ENCODE measurements around the gene JAZF1. TPM values are rescaled to one million over a fixed set of nuclear protein-coding genes. Genes with fewer than 3 reads are reported as not detected.

JAZF1 gene
- total and polyA plus RNA-seq, 9 of the 15 experiments (the other 6 are each of a cell fraction or from before 2014, with no cell fraction given): 0.04 to 0.64 (median 0.11) TPM; not detected in 3

- FAIRE-seq (no peak), ATAC-seq (no peak), DNase-seq (ENCODE audit: extremely low read depth in 1 of 4, low spot score in 3 of 4) (no peak)
- in situ Hi-C loops (cut with MboI): no loop called here
- H3K4me3 ChIP-seq: no peak overlapping the region
- no peaks in the 10 kb centered on the region for H3K79me2 ChIP-seq (ENCODE audit: control insufficient read depth, insufficient read depth, low read length)
- no peak overlapping the region for H3K9ac ChIP-seq (ENCODE audit: insufficient read depth in 1 of 2, low read depth in 2 of 2, low read length in 2 of 2)
- H4K20me1 ChIP-seq (replicated peaks; ENCODE audit: control insufficient read depth, insufficient read depth, low read length): no peaks in the 10 kb centered on the region
- no peak overlapping the region for H3K4me2 ChIP-seq (ENCODE audit: insufficient read depth, low read length)
- TF ChIP-seq MNT (conservative IDR thresholded peaks at IDR 0.05) (no peak), BRD9 (IDR thresholded peaks at IDR 0.05; ENCODE audit: low read depth, partially characterized antibody) (no peak), MITF (IDR thresholded peaks at IDR 0.05) (no peak), POU5F1 (IDR thresholded peaks at IDR 0.05; ENCODE audit: borderline replicate concordance, low read depth, low read length, partially characterized antibody) (no peak), IRF2 (CRISPR knock-in tag; IDR thresholded peaks at IDR 0.05) (no peak), PHB (CRISPR knock-in tag; IDR thresholded peaks at IDR 0.05) (no peak), ZNF589 (CRISPR knock-in tag; IDR thresholded peaks at IDR 0.05; ENCODE audit: low read depth) (no peak), CTBP1 (IDR thresholded peaks at IDR 0.05; ENCODE audit: borderline replicate concordance) (no peak), BMI1 (IDR thresholded peaks at IDR 0.05; ENCODE audit: low read length) (no peak), DPF2 (IDR thresholded peaks at IDR 0.05) (no peak), HDGF (IDR thresholded peaks at IDR 0.05) (no peak), POLR2H (tag; IDR thresholded peaks at IDR 0.05; ENCODE audit: low read depth) (no peak)
- 2% methylated on average over 11 of the region's 11 CpGs for WGBS (ENCODE audit: insufficient coverage, low coverage, missing lambda C conversion rate)
- H3K36me3 ChIP-seq (ENCODE audit: control insufficient read depth, insufficient read depth, low read length): no peaks in the 10 kb centered on the region
- ChIA-PET POLR2A (no interaction called here), CTCF (ENCODE audit: low intra/inter-chr PET ratio) (interaction anchor here (0.6 kb wide), 1 partner anchor 16 kb away, joined by 4 read pairs; no protein-coding TSS in a partner anchor)
- peaks cover 11 to 14% of the 10 kb centered on the region in 2 experiments; a peak in 4 of 5 replicates for H3K27me3 ChIP-seq (ENCODE audit: control insufficient read depth in 2 of 2, insufficient read depth in 2 of 2, low read length in 2 of 2)
- BruUV-seq (replicated peaks): no TSS peak
- intact Hi-C loops (cut with micrococcal nuclease): no loop called here
- no peak overlapping the region for H3K27ac ChIP-seq (ENCODE audit: extremely low read depth, low read depth, low read length)
- no peaks in the 10 kb centered on the region for H3K9me1 ChIP-seq (ENCODE audit: control insufficient read depth, insufficient read depth, low read length)
- no peaks in the 10 kb centered on the region for H3K4me1 ChIP-seq (replicated peaks in 1 of 2; ENCODE audit: control insufficient read depth in 2 of 2, insufficient read depth in 2 of 2, low read length in 2 of 2)
- H3K9me3 ChIP-seq (replicated peaks; ENCODE audit: control insufficient read depth, insufficient read depth, low read depth, low read length): no peaks in the 10 kb centered on the region
- H2AFZ ChIP-seq (ENCODE audit: low read depth, low read length): no peak overlapping the region
Observed at GRCh38 chr7:28076423-28077200, 104.0 kb downstream of the JAZF1 start.

Measured in K562 (cell line).